GM19372 (cell line): ENCODE measurements around the gene DIRAS1.
A peak's percentile ranks its signal among the peaks of the same experiment; 100 is the strongest.
"Not testable (repeated sequence)": the region's sequence is repeated elsewhere in the genome, so short reads cannot be mapped to it uniquely, and the experiment has no call there.

Source experiments
- ATAC-seq: cut with Tn5 transposase; IDR thresholded peaks from one replicate; pipeline ENCODE4 v1.9.1; 2021; ENCODE audit warnings: mild to moderate bottlenecking, low read depth, moderate library complexity; ENCODE audit not compliant: unreplicated experiment

Gene DIRAS1

GRCh38 chr19:2715470-2716274 is 5.5 kb downstream of the DIRAS1 start:
- ATAC-seq, result no peak

- no peak for ATAC-seq
These were observed 6.5 kb downstream of the DIRAS1 start for GRCh38 chr19:2714531-2715269.

GRCh38 chr19:2714102-2714501 is 7.1 kb downstream of the DIRAS1 start:
- ATAC-seq, result not testable (repeated sequence)

GRCh38 chr19:2713170-2713569 is 8.0 kb downstream of the DIRAS1 start:
- not testable (repeated sequence) for ATAC-seq

GRCh38 chr19:2711875-2712205 is 9.3 kb downstream of the DIRAS1 start:
- ATAC-seq, result no peak

GRCh38 chr19:2711172-2711874 is 9.8 kb downstream of the DIRAS1 start:
- ATAC-seq, result no peak

GRCh38 chr19:2706251-2706650 is 14.9 kb downstream of the DIRAS1 start:
- no peak for ATAC-seq

- no peak for ATAC-seq
These were observed 17.4 kb downstream of the DIRAS1 start for GRCh38 chr19:2703691-2704216.

GRCh38 chr19:2703077-2703437 is 18.1 kb downstream of the DIRAS1 start:
- ATAC-seq, result no peak

GRCh38 chr19:2702170-2703076 is 18.7 kb downstream of the DIRAS1 start, which contains the start of gene GNG7:
TSS of gene GNG7 (minus strand) at chr19:2702694. CDS start at chr19:2520688, 182,006 bp downstream.
- peak; percentile 83 for ATAC-seq

- no peak for ATAC-seq
These were observed 19.6 kb downstream of the DIRAS1 start for GRCh38 chr19:2701361-2702169.

GRCh38 chr19:2700660-2701360 is 20.4 kb downstream of the DIRAS1 start:
- ATAC-seq, result no peak

- no peak for ATAC-seq
These were observed 21.6 kb downstream of the DIRAS1 start for GRCh38 chr19:2699413-2700140.

GRCh38 chr19:2694196-2694595 is 27.0 kb downstream of the DIRAS1 start:
- ATAC-seq, result no peak

- ATAC-seq, result no peak
These were observed 27.5 kb downstream of the DIRAS1 start for GRCh38 chr19:2693492-2694160.

- ATAC-seq, result no peak
These were observed 29.2 kb downstream of the DIRAS1 start for GRCh38 chr19:2691951-2692350.

GRCh38 chr19:2690856-2691255 is 30.3 kb downstream of the DIRAS1 start:
- no peak for ATAC-seq
